Measurements from ENCODE around the gene DHCR7. TPM values are rescaled to one million over a fixed set of nuclear protein-coding genes. Genes with fewer than 3 reads are reported as not detected.

DHCR7 gene
- total RNA-seq, 1 donor from 2014 or later: 60.9 TPM

- DNase-seq (ENCODE audit: low spot score): no peak
These were observed 62.0 kb downstream of the DHCR7 start for GRCh38 chr11:71386202-71386601.

DNA sequence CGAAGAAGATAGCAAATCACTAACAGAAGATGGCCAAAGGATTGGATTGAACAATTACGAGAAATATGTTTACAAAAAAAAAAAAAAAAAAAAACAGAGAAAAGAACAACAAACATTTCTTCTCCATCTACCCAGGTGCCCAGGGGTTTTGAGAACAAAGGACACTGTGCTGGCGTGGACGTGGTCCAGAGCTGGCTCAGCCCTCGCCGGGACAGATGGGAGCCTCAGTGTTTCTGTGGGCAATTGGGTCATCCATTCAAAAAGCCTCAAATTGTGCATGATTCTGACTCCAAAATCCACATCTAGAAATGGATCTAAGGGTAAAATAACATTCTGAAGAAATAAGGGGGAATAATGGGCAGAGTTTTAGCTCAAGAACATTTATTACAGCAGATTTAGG lies 63.1 kb downstream of the DHCR7 start:
- no peak for DNase-seq (ENCODE audit: low spot score)

- no peak for DNase-seq (ENCODE audit: low spot score)
These were observed 63.6 kb downstream of the DHCR7 start for GRCh38 chr11:71384561-71384960.

Other genes with a start within 250 kb of the DHCR7 start
- 77.1 TPM for gene SHANK2, start 195.8 kb downstream of the DHCR7 start, total RNA-seq
- gene NADSYN1, start 4.8 kb upstream of the DHCR7 start, total RNA-seq: 262 TPM
- 5.8 TPM for gene KRTAP5-7, start 78.9 kb upstream of the DHCR7 start, total RNA-seq
- 5.0 TPM for gene KRTAP5-8, start 89.6 kb upstream of the DHCR7 start, total RNA-seq
- gene KRTAP5-9, start 100.0 kb upstream of the DHCR7 start, total RNA-seq: 10.3 TPM
- gene KRTAP5-10, start 117.2 kb upstream of the DHCR7 start, total RNA-seq: 2.9 TPM
- not detected for gene KRTAP5-11, start 134.5 kb upstream of the DHCR7 start, total RNA-seq

Data from ureter (tissue), 1 donor.